D341Med (cell line): ENCODE data around the gene PUS1.

ENCODE experiments used
- DNase-seq: peaks from one replicate; pipeline ENCODE4 v3.0.0; 2012; ENCODE audit warnings: low spot score

Gene PUS1

DNA sequence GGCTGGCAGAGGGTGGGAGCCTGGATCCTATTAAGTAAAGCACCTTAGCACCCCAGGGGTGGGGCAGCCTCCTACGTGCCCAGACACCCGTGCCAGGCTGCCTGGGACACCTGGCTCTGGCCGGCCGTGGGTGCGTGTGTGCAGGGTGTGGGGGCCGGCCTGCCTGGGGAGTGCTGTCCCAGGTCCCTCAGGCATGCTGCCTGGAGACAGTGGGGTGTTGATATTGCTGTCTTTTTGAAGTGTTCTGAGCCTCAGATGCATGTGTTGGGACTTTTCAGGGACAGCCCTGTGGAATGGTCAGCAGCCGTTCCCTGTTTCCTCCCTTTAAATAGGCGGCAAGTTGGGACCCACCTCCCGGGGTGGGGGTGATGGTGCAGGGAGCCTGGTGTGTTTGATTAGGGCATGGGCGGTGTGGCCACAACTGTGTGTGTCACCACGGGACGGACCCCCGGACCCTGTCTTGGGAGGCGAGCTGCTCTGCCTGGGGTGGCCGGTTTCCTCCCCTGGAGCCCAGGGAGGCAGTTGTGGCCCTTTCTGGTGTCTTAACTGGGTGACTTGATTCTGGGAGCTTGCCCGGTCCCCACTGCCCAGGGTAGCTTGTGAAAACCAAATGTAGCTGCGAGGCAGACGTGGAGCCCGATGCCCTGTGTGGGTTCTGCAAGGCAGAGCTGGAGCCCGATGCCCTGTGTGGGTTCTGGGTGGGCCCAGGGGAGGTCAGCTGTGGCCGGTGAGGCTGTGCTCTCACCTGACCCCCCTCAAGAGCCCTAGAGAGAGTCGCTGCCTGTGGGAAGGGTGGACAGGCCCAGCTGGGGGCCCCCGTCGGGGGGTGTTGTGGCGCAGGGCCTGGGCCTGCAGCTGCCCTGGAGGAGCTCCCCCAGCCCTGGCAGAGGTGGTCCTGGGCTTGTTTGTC lies 26.5 kb upstream of the PUS1 start:
- no peak for DNase-seq

DNA sequence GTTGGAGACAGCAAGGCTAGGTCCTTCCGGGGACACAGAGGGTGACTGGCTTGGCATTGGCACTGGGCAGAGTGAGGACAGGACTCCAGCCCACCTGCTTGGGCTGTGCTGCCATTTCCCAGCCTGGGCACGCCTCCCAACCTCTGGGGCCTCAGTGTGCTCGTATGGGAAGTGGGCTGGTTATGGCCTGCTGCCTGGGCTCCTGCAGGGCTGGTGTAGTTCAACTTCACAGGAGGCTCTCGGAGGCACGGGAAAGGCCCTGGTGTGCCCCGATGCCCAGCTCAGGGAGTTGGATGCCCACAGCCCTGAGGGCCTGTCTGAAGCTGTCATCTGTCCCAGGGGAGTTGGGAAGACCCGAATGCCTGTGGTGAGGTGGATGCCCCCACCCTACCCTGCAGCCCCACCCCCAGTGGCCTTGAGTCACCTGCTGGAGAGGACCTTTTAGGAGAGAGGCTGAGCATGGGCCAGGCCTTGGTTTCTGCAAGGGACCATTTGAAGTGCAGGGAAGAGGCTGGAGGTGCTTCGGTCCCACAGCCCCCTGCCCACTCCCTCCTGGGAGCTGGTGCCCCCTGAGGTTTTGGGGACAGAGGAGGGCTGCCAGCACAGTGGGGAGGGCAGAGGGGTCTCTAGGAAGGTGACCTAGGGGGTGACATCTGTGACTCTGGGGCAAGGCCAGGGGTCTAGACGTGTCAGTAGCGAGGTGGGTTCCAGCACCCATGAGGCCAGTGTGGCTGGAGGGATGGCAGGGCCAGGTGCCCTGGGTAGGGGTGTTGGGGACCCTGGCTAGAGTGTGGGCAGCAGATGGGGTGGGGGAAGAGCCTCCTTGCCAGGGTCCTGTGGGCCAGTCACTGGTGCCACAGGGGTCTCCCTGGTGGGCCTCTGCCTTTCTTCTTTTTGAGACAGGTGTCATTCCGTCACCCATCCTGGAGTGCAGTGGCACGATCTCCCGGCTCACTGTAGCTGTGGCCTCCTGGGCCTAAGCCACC lies 25.5 kb upstream of the PUS1 start:
- DNase-seq: no peak

DNA sequence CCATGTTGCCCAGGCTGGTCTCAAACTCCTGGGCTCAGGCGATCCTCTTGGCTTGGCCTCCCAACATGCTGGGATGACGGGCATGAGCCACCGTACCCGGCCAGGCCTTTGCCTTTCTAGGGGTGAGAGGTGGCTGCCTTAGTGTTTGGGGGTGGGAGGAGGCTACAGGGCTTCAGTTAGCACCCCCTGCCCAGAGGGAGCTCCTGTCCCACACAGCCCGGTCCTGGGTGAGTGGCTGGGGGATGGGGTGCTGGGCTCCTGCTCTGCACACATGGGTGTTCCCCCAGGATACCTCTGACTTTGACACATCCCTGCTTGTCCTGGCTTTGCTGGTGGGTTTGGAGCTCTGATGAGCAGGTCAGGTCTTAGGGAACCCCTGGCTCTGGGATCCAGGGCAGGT lies 24.7 kb upstream of the PUS1 start:
- DNase-seq: no peak

DNA sequence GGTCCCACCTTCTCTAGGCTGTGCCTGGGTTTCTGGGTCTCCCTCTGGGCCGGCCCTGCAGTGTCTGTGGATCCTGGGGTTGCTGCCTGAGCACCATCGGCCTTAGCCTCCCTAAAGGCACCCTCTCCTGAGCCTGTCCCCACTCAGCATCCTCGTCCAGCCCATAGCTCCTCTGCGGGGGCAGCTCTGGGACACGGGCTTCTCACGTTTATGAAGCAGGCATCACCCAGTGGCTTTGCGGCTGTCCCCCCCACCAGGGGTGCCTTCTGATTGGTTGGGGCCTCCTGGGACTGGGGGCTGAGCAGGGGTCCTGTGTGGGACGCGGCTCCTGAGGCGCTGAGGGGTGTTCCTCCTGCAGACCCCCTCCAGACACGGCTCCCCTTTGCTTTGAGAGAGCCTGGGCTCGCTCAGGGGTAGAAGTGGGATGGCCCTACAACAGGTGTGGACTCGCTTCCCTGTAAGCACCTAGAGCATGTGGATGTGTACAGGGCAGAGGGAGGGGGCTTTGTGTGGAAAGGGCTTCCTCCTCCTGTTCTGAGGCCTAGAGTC lies 23.9 kb upstream of the PUS1 start:
- no peak for DNase-seq

DNA sequence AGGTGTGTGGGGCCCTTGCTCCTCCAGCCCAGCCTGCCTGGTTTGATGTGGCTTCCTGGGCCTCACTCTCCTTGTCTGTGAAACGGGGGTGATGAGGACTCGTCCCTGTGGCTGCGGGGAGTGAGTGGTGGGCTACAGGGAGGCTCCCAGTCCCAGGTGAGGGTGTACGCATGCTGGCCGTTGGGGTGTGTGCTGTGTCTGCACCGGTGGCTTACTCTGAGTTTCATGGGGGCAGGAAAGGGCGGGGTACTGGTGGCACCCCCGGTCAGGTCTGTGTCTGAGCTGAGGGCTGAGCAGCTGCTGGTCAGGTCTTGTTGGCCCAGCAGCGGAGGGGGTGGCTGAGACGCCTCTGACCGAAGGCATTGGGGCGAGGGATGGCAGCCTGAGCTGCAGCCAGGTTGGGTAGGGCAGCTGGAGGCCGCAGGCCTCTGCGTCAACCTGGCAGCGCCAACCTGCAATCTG lies 23.4 kb upstream of the PUS1 start:
- no peak for DNase-seq

DNA sequence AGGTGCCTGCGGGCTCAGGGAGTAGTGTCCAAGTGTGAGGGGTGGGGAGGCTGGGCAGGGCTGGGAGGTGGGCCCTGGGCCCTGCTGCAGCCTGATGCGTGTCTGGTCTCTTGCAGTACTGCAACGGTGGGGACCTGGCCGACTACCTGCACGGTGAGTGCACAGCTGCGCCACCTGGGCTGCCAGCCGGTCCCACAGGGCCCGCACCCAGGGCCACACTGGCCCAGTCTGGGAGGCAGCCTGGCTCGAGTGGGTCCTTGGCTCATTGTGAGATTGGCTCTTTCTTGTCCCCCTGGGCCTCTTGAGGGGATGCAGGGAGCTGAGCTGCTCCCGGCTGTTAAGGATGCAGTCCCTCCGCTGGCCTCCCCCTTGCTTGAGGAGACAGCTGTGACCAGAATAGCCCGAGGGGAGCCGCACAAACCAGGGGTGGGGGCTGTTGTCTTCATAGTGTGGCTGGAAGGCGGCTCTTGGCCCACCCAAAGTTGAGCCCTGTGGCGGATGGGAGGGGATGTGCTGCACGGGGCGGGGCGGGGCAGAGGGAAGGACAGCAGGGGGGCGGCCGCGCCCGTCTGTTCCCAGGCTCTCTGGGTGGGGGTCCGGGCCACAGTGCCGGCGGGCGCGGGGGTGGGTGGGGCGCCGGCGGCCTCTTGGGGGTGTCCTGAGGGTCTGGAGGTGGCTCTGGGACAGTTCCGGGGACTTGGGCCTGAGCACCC lies 21.5 kb upstream of the PUS1 start:
- DNase-seq: no peak

DNA sequence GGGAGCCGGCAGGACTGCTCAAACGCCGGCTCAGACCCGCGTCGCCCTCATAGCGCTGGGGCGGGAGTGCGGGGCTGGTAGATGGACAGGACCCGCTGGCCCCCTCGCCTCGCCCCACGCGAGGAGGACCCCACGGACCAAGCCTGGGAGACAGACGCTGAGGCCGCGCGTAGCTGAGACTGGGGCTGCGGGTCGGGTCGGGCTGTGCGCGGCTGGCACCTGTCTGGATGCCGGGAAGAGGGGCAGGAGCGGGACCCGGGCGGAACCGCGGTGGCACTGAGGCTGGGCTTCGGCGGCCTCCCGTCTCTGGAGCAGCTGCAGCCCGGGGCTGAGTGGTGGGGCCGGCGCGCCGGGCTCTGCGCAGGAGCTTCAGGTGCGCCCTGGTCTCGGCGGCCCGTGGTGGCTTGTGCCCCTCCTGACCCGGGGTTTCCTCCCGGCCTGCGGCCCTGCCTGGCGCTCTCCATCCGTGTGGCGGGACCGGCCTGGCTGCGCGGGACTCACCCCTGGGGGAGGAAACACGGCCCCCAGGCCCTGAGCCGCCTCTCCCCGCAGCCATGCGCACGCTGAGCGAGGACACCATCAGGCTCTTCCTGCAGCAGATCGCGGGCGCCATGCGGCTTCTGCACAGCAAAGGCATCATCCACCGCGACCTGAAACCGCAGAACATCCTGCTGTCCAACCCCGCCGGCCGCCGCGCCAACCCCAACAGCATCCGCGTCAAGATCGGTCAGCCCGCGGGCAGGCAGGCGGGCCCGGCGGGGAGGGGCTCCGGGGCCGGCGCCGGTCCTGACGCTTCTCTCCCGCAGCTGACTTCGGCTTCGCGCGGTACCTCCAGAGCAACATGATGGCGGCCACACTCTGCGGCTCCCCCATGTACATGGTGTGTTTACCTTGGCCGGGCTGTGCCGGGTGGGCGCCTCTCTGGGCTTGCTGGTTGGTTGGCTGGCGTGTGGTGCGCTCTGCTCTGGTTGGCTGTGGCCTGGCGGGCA lies 20.7 kb upstream of the PUS1 start:
- DNase-seq: no peak

DNA sequence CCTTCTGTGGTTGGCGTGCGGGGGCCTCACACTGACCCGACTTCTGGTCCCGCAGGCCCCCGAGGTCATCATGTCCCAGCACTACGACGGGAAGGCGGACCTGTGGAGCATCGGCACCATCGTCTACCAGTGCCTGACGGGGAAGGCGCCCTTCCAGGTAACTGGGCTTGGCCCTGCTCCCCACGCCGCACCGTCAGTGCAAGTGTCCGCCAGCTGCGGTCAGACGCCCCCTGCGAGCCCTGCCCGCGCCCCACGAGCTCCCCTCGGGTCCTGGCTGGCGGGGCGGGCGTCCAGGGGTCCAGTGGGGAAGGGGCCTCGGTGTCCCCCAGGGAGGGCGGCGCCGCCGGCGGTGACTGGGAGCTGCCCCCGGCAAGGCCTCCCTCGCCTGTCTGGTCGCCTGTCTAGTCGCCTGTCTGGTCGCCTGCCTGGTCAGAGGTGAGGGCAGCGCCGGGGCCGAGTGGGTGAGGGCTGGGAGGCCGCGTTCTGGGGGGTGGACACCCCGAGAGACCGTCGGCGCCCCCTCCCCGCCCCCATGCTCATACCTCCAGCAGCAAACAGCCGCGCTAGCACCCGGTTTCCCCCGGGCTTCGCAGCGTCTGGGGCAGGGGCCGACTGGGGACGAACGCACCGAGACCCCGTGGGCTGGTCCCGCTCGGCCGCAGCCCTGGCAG lies 19.9 kb upstream of the PUS1 start:
- DNase-seq: no peak

DNA sequence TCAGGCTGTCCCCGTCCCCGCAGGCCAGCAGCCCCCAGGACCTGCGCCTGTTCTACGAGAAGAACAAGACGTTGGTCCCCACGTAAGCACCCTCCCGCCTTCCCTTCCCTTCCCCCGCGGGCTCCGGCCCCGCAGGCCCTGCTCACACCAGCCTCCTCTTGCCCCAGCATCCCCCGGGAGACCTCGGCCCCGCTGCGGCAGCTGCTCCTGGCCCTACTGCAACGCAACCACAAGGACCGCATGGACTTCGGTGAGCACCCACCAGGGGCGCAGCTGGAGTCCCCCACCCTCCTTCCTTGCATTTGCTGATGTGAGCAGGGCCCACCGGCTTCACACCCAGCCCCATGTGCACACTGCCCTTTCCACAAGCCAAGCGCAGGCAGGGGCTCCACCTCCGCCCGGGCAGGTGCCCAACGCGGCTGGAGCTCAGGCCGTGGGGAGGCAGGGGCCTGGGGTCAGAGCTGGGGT lies 19.3 kb upstream of the PUS1 start:
- no peak for DNase-seq

GRCh38 chr12:131910302-131911027 lies 18.6 kb upstream of the PUS1 start:
- DNase-seq: no peak

DNA sequence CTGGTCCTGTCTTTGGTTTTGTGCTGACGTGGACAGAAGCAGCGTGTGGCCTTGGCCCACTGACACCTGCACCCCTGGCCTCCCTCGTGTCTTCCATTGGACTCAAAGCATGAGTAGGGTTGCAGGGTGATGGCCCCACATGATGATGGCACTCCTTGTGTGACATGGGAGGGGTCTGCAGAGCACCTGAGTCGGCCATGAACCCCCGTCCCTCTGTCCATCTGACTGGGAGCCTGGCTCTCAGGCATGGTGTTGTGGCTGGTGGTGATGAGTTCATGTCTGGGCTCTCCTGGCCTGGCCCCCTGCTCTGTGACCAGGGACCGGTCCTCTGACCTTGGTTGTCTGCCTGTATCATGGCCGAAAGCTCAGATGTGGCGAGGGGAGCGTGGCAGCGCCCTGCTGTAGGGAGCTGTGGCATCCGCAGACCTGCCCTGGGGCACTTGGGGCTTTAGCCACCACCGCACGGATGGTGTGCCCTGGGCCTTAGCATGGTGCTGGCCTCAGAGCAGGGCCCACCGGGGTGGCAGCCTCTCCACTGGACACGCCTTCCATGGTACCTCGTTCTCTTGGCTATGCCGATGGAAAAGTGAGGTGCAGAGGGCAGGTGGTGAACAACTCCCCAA lies 17.9 kb upstream of the PUS1 start:
- DNase-seq: no peak

GRCh38 chr12:131911851-131912477 lies 17.1 kb upstream of the PUS1 start:
- no peak for DNase-seq

DNA sequence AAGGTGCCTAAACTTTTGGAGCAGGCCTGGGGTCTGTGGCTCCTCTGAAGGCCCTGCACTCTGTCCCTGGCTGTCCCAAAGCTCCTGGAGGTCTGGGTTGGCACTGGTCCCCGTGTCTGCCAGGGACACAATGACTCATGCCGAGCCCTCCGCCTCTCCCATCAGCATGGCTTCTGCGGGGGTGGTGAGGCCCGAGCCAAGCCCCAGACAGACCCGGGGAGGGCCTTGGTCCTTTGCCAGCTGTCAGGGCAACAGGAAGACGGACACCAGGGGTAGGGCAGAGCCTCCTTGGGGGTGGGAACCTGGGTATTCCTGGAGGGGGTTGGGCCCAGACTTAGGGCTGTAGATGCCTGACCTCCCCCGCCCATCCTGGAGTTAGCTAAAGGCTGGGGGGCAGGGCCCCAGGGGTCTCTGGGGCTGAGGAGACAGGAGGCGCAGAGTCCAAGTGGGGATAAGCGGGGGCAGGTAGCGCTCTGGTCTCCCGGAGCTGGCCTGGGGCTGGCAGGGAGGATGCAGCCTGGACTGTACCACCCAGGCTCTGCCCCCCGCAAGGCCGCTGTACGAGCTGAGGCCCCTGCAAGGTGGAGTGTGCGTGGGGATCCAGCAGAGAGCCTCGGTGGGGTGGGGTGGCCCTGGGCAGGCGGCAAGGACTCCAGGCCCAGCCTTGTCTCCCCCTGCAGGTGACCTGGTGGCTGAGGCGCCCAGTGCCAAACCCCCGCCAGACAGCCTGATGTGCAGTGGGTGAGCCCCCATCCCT lies 16.4 kb upstream of the PUS1 start:
- DNase-seq: no peak

- DNase-seq: no peak
These were observed 15.4 kb upstream of the PUS1 start for GRCh38 chr12:131913666-131914065.

DNA sequence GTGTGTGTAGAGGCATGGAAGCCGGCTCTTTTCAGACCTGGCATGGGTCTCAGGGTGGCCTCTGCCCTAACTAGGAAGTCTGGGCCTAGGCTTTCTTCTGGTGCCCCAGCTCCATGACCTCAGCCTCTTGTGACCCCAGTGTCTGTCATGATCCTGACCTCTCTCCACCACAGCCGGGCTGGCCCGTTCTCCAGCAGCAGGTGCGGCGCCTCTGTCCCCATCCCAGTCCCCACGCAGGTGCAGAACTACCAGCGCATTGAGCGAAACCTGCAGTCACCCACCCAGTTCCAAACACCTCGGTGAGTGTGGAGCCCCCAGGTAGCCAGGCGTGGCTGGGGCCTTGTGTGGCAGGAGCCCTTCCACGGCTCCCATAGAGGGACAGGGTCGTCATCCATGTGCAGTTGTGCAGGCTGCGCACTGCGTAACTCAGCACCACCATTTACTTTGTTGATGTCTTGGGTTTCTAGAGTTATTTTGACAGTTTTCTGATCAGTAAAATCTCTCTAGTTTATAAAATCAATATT lies 14.8 kb upstream of the PUS1 start:
- DNase-seq: no peak

DNA sequence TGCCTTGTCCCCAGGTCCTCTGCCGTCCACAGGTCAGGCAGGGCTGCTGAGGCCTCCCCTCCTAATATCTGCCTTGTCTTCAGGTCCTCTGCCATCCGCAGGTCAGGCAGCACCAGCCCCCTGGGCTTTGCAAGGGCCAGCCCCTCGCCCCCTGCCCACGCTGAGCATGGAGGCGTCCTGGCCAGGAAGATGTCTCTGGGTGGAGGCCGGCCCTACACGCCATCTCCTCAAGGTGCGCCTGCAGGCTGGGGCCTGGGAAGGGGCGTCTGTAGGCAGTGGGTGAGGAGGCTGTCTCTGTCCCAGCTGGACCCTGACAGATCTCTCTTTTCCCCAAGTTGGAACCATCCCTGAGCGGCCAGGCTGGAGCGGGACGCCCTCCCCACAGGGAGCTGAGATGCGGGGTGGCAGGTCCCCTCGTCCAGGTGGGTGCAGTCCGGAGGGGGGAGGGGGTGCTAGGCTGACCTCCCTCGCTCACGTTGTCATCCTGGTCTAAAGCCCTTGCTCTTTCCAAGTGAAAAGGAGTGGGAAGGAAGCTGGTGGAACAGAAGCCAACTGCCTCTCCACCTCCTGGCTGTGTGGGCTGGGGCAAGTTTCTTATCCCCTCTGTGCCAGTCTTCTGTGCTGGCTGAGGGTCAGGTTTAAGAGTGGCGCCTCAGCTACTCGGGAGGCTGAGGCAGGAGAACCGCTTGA lies 13.9 kb upstream of the PUS1 start:
- DNase-seq: no peak

DNA sequence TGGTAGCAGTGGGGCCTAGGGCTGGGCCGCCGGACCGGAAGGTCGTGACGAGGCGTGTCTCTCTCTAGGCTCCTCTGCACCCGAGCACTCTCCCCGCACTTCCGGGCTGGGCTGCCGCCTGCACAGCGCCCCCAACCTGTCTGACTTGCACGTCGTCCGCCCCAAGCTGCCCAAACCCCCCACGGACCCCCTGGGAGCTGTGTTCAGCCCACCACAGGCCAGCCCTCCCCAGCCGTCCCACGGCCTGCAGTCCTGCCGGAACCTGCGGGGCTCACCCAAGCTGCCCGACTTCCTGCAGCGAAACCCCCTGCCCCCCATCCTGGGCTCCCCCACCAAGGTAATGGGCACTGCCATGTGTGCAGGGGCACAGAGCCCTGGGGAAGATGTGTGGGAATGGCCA lies 13.3 kb upstream of the PUS1 start:
- no peak for DNase-seq
